Thyroid gland (tissue), 4 donors: ENCODE measurements around the gene SHOC2. TPM values are rescaled to one million over a fixed set of nuclear protein-coding genes. Genes with fewer than 3 reads are reported as not detected.

ENCODE experiments used
- DNase-seq, 2 donors: peaks; one replicate each; pipeline ENCODE4 v3.0.0-alpha.2; 2019
- H3K27ac ChIP-seq, 3 donors: fragments of 200-600 bp; sonication (generic); 1 replicate in 2 of 3; 2 replicates in 1 of 3; pipeline ENCODE4 v1.5.1; 2016 to 2019; ENCODE audit warnings: mild to moderate bottlenecking in 1 of 3, moderate library complexity in 1 of 3
- H3K27me3 ChIP-seq: fragments of 200-600 bp; sonication (generic); one replicate; pipeline ENCODE4 v1.5.1; 2019
- H3K36me3 ChIP-seq, 2 donors: fragments of 200-600 bp; sonication (generic); one replicate each; pipeline ENCODE4 v1.5.1; 2016 to 2019
- H3K4me1 ChIP-seq, 2 donors: fragments of 200-600 bp; sonication (generic); one replicate each; pipeline ENCODE4 v1.5.1; 2017 to 2019
- H3K4me3 ChIP-seq, 3 donors: fragments of 200-600 bp; sonication (generic); replicated peaks in 1 of 3; 1 replicate in 2 of 3; 2 replicates in 1 of 3; pipeline ENCODE4 v1.5.1; 2016; ENCODE audit warnings: mild to moderate bottlenecking in 1 of 3
- H3K9me3 ChIP-seq: fragments of 200-600 bp; sonication (generic); one replicate; pipeline ENCODE4 v1.5.1; 2017
- POLR2A ChIP-seq, 2 donors: fragments of 450-650 bp; IDR thresholded peaks; one replicate each; pipeline ENCODE4 v1.6.1; 2017; ENCODE audit warnings: antibody characterized with exemption in 2 of 2, mild to moderate bottlenecking in 2 of 2, moderate library complexity in 1 of 2
- WGBS, 2 donors: methylation state at CpG; one replicate each; pipeline ENCODE4 v1.1.5; 2017; 5-methylcytosine and 5-hydroxymethylcytosine counted together
- intact Hi-C: fragments of 100-400 bp; cut with DNase I; formaldehyde crosslinking; loops from one replicate; pipeline ENCODE4 v1.15.1; 2023
- total RNA-seq, 4 donors: library from RNA; depleted of rRNA; stranded (reverse); fragments of >200 nt; gene quantifications; one replicate each; pipeline ENCODE4 v1.2.3, GENCODE V29; 2016
- TF ChIP-seq, protein P1 (sequence below), 6 experiments: fragments of 200-600 bp in 3 of 6; fragments of 450-650 bp in 3 of 6; sonication (generic) in 3 of 6; IDR thresholded peaks; one replicate each; pipeline ENCODE4 v1.5.1; 2016 to 2019; ENCODE audit warnings: antibody characterized with exemption in 6 of 6, mild to moderate bottlenecking in 2 of 6, inconsistent platforms in 1 of 6, moderate library complexity in 1 of 6

Gene SHOC2
- total RNA-seq, 4 donors from 2014 or later, result 62.2 to 96.2 (median 71.1) TPM

DNA sequence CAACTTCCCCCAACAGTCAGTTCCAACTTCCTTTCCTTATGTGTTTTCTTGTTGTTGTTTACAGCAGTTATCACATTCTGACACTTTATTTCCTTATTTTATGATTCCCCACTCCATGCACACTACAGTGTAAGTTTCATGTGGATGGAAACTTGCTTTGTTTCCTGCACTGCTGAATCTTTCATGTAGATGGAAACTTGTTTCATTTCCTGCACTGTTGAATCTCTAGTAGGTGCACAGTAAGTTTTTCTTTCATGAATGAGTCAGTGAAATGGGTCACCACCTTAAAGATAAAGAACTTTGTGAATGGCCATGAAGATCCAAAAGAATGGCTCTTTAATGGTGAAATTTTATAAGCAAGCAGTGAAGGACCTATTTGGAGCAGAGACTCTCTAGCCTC lies 61.4 kb downstream of the SHOC2 start:
- peaks cover 4 to 12% of the 10 kb centered on the region in 2 donors for H3K4me1 ChIP-seq
- intact Hi-C loops, result no loop called here
- H3K27me3 ChIP-seq, result no peaks in the 10 kb centered on the region
- no peak for DNase-seq
- no peak overlapping the region for H3K4me3 ChIP-seq
- no peaks in the 10 kb centered on the region for H3K36me3 ChIP-seq
- no peaks in the 10 kb centered on the region for H3K9me3 ChIP-seq
- H3K27ac ChIP-seq, result no peak overlapping the region
- no peak for TF ChIP-seq POLR2A (IDR thresholded peaks at IDR 0.05)
- TF ChIP-seq, protein P1, sequence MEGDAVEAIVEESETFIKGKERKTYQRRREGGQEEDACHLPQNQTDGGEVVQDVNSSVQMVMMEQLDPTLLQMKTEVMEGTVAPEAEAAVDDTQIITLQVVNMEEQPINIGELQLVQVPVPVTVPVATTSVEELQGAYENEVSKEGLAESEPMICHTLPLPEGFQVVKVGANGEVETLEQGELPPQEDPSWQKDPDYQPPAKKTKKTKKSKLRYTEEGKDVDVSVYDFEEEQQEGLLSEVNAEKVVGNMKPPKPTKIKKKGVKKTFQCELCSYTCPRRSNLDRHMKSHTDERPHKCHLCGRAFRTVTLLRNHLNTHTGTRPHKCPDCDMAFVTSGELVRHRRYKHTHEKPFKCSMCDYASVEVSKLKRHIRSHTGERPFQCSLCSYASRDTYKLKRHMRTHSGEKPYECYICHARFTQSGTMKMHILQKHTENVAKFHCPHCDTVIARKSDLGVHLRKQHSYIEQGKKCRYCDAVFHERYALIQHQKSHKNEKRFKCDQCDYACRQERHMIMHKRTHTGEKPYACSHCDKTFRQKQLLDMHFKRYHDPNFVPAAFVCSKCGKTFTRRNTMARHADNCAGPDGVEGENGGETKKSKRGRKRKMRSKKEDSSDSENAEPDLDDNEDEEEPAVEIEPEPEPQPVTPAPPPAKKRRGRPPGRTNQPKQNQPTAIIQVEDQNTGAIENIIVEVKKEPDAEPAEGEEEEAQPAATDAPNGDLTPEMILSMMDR (IDR thresholded peaks at IDR 0.05), result no peak

DNA sequence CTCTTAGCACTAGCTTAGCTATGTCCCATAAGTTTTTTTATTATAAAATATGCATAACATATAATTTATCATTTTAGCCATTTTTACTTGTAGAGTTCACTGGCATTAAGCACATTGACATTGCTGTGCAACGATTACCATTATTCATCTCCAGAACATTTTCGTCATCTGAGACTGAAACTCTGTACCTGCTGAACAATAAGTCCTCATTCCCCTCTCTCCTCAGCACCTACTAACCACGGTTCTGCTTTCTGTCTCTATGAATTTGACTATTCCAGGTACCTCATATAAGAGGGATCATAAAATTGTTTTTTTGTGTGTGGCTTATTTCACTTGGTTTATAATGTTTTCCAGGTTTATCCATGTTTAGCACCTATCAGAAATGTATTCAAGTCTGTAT lies 64.1 kb downstream of the SHOC2 start:
- WGBS, 2 donors, result 88 to 94% methylated on average over 3 of the region's 3 CpGs
- DNase-seq, result no peak
- intact Hi-C loops, result no loop called here

DNA sequence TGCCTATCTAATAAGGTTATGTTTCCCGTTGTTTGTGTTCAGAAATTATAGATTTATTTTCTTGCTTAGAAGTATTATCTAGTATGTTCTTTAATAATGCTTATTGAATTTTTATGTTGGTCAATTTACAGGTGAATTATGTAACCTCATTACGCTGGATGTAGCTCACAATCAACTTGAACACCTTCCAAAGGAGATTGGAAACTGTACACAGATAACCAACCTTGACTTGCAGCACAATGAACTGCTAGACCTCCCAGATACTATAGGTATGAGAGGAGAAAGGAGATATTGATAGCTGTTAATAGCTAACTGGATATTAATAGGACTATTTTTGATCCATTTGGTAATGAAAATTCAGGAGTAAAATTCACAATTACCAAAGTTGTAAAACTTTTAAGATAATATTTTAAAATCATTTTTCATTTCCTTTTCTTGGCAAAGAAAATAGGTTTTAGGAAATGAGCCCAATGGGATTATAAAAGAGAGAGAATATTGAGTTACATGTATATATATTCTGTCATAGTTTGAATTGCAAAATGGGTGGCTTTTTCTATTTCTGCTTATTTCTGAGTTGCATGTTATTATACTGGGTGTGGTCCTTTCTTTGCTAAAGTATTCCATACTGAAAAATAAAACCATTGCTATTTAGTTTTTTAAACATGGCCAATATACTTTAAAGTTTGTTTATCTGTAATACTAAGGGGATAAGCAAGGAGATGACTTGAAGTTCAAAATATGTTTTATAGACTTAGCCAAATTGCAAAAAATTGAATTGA lies 66.3 kb downstream of the SHOC2 start:
- TF ChIP-seq POLR2A (IDR thresholded peaks at IDR 0.05), result no peak
- TF ChIP-seq, protein P1 (IDR thresholded peaks at IDR 0.05), result no peak
- 94 to 96% methylated on average over 2 of the region's 2 CpGs for WGBS, 2 donors
- no peak overlapping the region for H3K4me3 ChIP-seq
- intact Hi-C loops, result no loop called here
- no peak for DNase-seq
- no peaks in the 10 kb centered on the region for H3K36me3 ChIP-seq
- H3K27me3 ChIP-seq, result no peaks in the 10 kb centered on the region
- no peak overlapping the region for H3K27ac ChIP-seq
- H3K4me1 ChIP-seq, result peaks cover 0 to 9% of the 10 kb centered on the region in 2 donors
- no peaks in the 10 kb centered on the region for H3K9me3 ChIP-seq

More for the DNA sequence above, 64.1 kb downstream of the SHOC2 start:
- no peaks in the 10 kb centered on the region for H3K27me3 ChIP-seq
- H3K4me1 ChIP-seq, result peaks cover 0 to 9% of the 10 kb centered on the region in 2 donors
- no peak for TF ChIP-seq POLR2A (IDR thresholded peaks at IDR 0.05)
- TF ChIP-seq, protein P1 (IDR thresholded peaks at IDR 0.05), result no peak
- H3K9me3 ChIP-seq, result no peaks in the 10 kb centered on the region
- H3K27ac ChIP-seq, result no peak overlapping the region
- no peak overlapping the region for H3K4me3 ChIP-seq
- no peaks in the 10 kb centered on the region for H3K36me3 ChIP-seq

DNA sequence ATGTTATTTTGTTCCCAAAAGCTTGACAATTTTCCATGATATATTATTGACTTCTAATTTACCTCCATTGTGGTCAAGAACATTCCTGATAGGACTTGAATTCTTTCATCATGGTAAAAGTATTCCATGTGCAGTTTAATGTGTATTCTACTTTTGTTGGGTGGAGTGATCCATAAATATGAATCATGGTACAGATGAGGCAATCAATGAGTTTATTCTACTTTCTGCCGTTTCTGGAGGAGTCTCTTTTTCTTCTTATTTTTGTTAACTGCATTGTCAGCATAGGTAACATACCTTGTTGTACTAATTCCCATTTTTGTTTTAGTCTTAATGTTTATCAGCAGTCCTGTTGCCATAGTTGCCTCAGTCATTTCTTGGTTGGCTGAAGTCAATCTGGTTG lies 69.6 kb downstream of the SHOC2 start:
- no peak for DNase-seq
- 87 to 91% methylated on average over 1 of the region's 1 CpG for WGBS, 2 donors
- no peaks in the 10 kb centered on the region for H3K9me3 ChIP-seq
- intact Hi-C loops, result no loop called here
- no peaks in the 10 kb centered on the region for H3K36me3 ChIP-seq
- no peak overlapping the region for H3K27ac ChIP-seq
- H3K4me1 ChIP-seq, result peaks cover 12 to 13% of the 10 kb centered on the region in 2 donors
- H3K4me3 ChIP-seq, result no peak overlapping the region
- TF ChIP-seq, protein P1 (IDR thresholded peaks at IDR 0.05), result no peak
- no peak for TF ChIP-seq POLR2A (IDR thresholded peaks at IDR 0.05)
- H3K27me3 ChIP-seq, result no peaks in the 10 kb centered on the region

DNA sequence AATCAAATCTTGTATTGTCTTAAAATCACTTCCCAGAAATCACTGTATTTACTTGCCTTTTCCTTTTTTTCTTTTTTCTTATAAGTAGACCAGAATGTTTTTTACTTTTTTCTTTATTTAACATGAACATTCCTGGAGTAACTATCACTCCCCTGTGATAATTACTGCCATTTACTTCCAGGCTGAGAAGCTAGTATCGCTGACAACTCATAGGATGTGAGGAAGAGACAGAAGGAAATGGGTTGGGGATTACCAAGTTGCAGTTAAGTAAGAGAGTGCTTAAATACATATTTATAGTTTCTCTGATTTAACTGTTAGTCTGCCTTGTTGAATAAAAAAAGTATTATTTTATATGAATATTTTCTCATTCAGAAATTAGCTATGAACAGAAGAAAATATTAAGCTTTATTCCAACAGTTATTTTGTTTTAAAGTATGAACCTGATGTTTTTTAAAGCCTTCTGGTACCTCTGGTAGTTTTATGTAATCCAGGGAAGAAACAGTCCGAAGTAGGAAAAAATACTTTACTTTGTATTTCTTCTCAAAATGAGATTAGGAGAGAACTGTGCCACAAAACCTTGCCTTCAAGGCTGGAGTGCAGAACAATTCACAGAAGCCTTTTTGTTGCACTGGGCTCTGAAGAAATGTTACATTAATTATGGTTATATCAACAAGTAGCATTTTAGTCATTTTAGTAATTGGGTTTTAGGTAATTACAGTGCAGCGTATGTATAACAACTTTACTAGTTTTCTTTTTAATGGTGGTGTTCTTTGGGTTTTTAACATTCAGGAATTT lies 72.8 kb downstream of the SHOC2 start:
- H3K36me3 ChIP-seq, result no peaks in the 10 kb centered on the region
- H3K4me3 ChIP-seq, result no peak overlapping the region
- no peaks in the 10 kb centered on the region for H3K9me3 ChIP-seq
- intact Hi-C loops, result no loop called here
- no peak for TF ChIP-seq POLR2A (IDR thresholded peaks at IDR 0.05)
- TF ChIP-seq, protein P1 (IDR thresholded peaks at IDR 0.05), result no peak
- WGBS, 2 donors, result 93 to 94% methylated on average over 3 of the region's 3 CpGs
- DNase-seq, result no peak
- H3K4me1 ChIP-seq, result peaks cover 3 to 13% of the 10 kb centered on the region in 2 donors
- H3K27me3 ChIP-seq, result no peaks in the 10 kb centered on the region
- no peak overlapping the region for H3K27ac ChIP-seq
